T-helper 17 cell (primary cell): ENCODE results near the gene RPS6KA2. TPM values are rescaled to one million over a fixed set of nuclear protein-coding genes. Genes with fewer than 3 reads are reported as not detected.
A peak's percentile ranks its signal among the peaks of the same experiment; 100 is the strongest.
"Not testable (repeated sequence)": the region's sequence is repeated elsewhere in the genome, so short reads cannot be mapped to it uniquely, and the experiment has no call there.

Source experiments
- ATAC-seq: fragments of 150-1000 bp; cut with Tn5 transposase; 2 replicates; pipeline ENCODE4 v1.10.0; 2021; ENCODE audit warnings: mild to moderate bottlenecking, moderate library complexity
- DNase-seq, 3 donors: peaks; one replicate each; pipeline versions ENCODE4 v3.0.0 to v3.0.0-alpha.2; 2020 to 2021
- H3K9me3 ChIP-seq: one replicate; pipeline ENCODE4 v1.7.0; 2013; ENCODE audit warnings: low read length, mild to moderate bottlenecking; ENCODE audit not compliant: control insufficient read depth, poor library complexity, severe bottlenecking
- H3K27ac Mint-ChIP-seq: one replicate; pipeline ENCODE4 v1.8.0; 2022; ENCODE audit warnings: mild to moderate bottlenecking, moderate library complexity, mixed read lengths
- H3K27me3 Mint-ChIP-seq: one replicate; pipeline ENCODE4 v1.8.0; 2022; ENCODE audit warnings: mixed read lengths
- H3K36me3 Mint-ChIP-seq: one replicate; pipeline ENCODE4 v1.8.0; 2022; ENCODE audit warnings: low read depth, mixed read lengths
- H3K4me1 Mint-ChIP-seq: one replicate; pipeline ENCODE4 v1.8.0; 2022; ENCODE audit warnings: mild to moderate bottlenecking, mixed read lengths
- H3K4me3 Mint-ChIP-seq: one replicate; pipeline ENCODE4 v1.8.0; 2022; ENCODE audit warnings: mild to moderate bottlenecking, moderate library complexity, mixed read lengths
- total RNA-seq, 4 donors: library from RNA in 2 of 4; stranded (reverse) in 2 of 4; gene quantifications; one replicate each; pipeline ENCODE4 v1.2.3 and lab custom pipeline; 2022 to 2026

RPS6KA2 gene
- total RNA-seq, 2 donors from 2014 or later: 3.3 to 5.9 TPM

DNA sequence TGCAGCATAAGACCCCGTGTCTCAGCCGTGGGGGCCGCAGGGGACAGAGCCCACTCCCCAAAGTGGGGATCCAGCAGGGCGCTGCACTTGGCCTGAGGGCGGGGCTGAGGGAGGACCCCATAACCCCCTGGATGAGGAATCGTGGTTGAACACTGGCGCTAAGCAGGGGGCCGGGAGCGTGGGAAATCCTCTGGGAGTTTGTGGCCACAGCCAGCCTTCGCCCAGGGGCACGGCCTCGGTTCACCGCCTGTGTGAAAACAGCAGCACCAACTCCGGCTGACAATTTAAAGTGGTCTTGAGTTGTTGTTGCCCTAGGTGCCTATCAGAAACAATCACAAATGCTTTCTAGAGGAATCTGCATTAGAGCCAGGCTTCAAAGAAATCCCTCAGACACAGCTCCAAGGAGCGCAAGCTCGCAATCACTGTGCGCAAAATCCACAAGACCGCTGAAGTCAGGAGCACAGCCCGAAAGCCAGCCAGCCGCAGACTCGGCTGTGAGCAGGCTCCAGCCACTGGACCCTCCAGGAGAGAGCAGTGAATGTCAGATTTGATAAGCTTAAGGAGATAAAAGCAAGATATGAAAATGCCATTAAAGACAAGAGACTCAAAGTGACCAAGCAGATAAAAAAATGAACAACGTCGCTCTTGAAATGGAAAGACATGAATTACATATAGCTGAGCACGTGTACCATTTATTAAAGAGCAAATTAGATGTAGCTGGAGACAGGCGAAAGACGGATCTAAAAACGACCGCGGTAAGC, 10.9 kb upstream of the RPS6KA2 start:
- H3K9me3 ChIP-seq: no peaks in the 10 kb centered on the region
- DNase-seq (no peak), ATAC-seq (no peak)
- peaks cover 22% of the 10 kb centered on the region for H3K4me1 Mint-ChIP-seq
- peak overlapping the region; percentile 6 for H3K27ac Mint-ChIP-seq
- H3K36me3 Mint-ChIP-seq: peaks cover 9% of the 10 kb centered on the region
- peaks cover 57% of the 10 kb centered on the region for H3K27me3 Mint-ChIP-seq
- H3K4me3 Mint-ChIP-seq: no peak overlapping the region

- peaks cover 25% of the 10 kb centered on the region for H3K4me1 Mint-ChIP-seq
- ATAC-seq (no peak), DNase-seq (no peak)
- no peaks in the 10 kb centered on the region for H3K9me3 ChIP-seq
- H3K27ac Mint-ChIP-seq: no peak overlapping the region
- H3K27me3 Mint-ChIP-seq: peaks cover 67% of the 10 kb centered on the region
- no peak overlapping the region for H3K4me3 Mint-ChIP-seq
- H3K36me3 Mint-ChIP-seq: peaks cover 12% of the 10 kb centered on the region
Observed at GRCh38 chr6:166636934-166637333, 9.9 kb upstream of the RPS6KA2 start.

GRCh38 chr6:166636191-166636933, 9.3 kb upstream of the RPS6KA2 start:
- Mint-ChIP-seq H3K27ac (no peak overlapping the region), H3K27me3 (peaks cover 73% of the 10 kb centered on the region), H3K36me3 (peaks cover 12% of the 10 kb centered on the region), H3K4me1 (peaks cover 26% of the 10 kb centered on the region), H3K4me3 (no peak overlapping the region)
- no peak for ATAC-seq
- no peak for DNase-seq
- no peaks in the 10 kb centered on the region for H3K9me3 ChIP-seq

DNA sequence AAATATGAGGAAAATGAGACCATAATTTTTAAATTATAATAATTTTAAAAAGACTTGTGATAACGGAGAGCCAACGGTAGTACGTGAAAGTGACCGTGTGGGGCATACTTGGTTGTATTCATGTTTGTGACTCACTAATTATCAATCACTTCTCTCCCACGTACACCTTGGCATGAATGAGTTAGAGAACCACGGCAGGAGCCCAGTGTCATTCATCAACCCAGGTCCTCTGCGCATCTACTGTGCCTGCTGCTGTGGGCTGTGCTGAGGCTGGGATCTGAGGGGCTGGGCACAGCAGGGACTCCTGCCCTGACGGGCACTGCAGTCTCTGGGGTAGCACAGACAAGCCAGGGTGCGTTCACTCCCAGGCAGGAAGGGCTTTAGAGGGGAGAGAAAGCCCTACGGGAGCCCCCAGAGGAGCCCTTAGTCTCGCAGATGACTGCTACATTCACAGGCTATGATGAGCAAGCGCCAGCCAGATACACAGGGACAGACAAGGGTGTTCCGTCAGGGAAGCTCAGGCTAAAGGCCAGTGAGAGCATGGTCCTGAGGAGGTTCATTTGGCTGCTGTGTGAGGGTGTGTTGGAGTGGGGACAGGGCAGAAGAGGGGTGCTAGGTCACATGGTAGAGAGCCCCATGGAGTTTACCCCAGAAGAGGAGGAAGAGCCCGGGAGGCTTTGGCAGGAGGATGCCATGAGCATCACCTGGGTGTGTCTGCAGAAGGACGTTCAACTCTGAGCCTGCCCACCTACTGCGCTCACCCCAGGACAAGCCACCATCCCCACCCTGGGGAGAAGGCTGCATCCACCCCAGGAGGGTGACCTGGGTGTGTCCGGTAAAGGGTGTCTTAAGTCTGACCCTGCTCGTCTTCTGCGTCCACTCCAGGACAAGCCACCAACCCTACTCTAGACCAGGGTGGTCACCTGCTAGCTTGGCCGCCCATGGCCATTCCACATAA, 8.2 kb upstream of the RPS6KA2 start:
- no peak overlapping the region for H3K4me3 Mint-ChIP-seq
- peaks cover 68% of the 10 kb centered on the region for H3K27me3 Mint-ChIP-seq
- H3K27ac Mint-ChIP-seq: no peak overlapping the region
- no peaks in the 10 kb centered on the region for H3K9me3 ChIP-seq
- DNase-seq: no peak
- H3K4me1 Mint-ChIP-seq: peaks cover 23% of the 10 kb centered on the region
- H3K36me3 Mint-ChIP-seq: peaks cover 10% of the 10 kb centered on the region
- no peak for ATAC-seq

DNA sequence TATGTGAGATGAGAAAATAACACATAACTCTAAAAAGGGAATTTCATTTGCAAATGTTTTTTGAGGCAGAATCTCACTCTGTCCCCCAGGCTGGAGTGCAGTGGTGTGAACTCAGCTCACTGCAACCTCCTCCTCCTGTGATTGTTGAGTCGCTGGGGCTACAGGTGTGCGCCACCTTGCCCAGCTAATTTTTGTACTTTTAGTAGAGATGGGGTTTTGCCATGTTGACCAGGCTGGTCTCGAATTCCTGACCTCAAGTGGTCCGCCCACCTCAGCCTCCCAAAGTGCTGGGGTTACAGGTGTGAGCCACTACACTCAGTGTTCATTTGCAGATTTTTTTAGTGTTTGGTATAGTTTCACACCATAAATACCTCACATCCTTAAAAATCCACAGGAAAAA, 7.5 kb upstream of the RPS6KA2 start:
- not testable (repeated sequence) for H3K36me3 Mint-ChIP-seq, DNase-seq, H3K4me3 Mint-ChIP-seq, H3K27ac Mint-ChIP-seq, H3K9me3 ChIP-seq, ATAC-seq
- H3K27me3 Mint-ChIP-seq: peaks cover 66% of the 10 kb centered on the region
- peaks cover 19% of the 10 kb centered on the region for H3K4me1 Mint-ChIP-seq

GRCh38 chr6:166633732-166634535, 6.9 kb upstream of the RPS6KA2 start:
- ATAC-seq: no peak
- H3K9me3 ChIP-seq: no peaks in the 10 kb centered on the region
- Mint-ChIP-seq H3K36me3 (peaks cover 10% of the 10 kb centered on the region), H3K27ac (no peak overlapping the region), H3K27me3 (peaks cover 65% of the 10 kb centered on the region), H3K4me3 (no peak overlapping the region), H3K4me1 (peaks cover 16% of the 10 kb centered on the region)
- no peak for DNase-seq

DNA sequence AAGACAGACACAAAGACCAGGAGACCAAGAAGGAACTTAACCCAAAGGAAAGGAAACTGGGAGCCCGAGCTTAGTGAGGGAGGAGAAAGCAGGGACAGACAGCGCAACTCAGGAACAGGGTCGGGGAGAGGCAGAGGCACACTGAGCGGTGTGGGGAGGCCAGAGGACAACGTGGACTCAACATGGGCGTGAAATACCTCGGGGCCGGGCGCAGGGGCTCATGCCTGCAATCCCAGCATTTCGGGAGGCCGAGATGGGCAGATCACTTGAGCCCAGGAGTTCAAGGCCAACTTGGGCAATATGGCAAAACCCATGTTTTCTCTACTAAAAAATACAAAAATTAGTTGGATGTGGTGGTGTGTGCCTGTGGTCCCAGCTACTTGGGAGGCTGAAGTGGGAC, 5.7 kb upstream of the RPS6KA2 start:
- Mint-ChIP-seq H3K36me3 (peaks cover 7% of the 10 kb centered on the region), H3K4me3 (no peak overlapping the region), H3K4me1 (peaks cover 20% of the 10 kb centered on the region), H3K27ac (no peak overlapping the region), H3K27me3 (peaks cover 55% of the 10 kb centered on the region)
- H3K9me3 ChIP-seq: no peaks in the 10 kb centered on the region
- no peak for ATAC-seq
- DNase-seq: no peak

- H3K27ac Mint-ChIP-seq: no peak overlapping the region
- peaks cover 7% of the 10 kb centered on the region for H3K36me3 Mint-ChIP-seq
- H3K4me1 Mint-ChIP-seq: peaks cover 26% of the 10 kb centered on the region
- H3K9me3 ChIP-seq: no peaks in the 10 kb centered on the region
- no peak for ATAC-seq
- no peak overlapping the region for H3K4me3 Mint-ChIP-seq
- no peak for DNase-seq
- peaks cover 45% of the 10 kb centered on the region for H3K27me3 Mint-ChIP-seq
Observed at GRCh38 chr6:166630462-166630861, 3.4 kb upstream of the RPS6KA2 start.

- Mint-ChIP-seq H3K4me1 (peaks cover 29% of the 10 kb centered on the region), H3K36me3 (peaks cover 7% of the 10 kb centered on the region), H3K27me3 (peaks cover 43% of the 10 kb centered on the region), H3K4me3 (no peak overlapping the region), H3K27ac (no peak overlapping the region)
- H3K9me3 ChIP-seq: no peaks in the 10 kb centered on the region
- no peak for ATAC-seq
- no peak for DNase-seq
Observed at GRCh38 chr6:166629628-166630027, 2.6 kb upstream of the RPS6KA2 start.

- peak overlapping the region; percentile 16 for H3K27ac Mint-ChIP-seq
Observed at GRCh38 chr6:166627875-166628801, 1.1 kb upstream of the RPS6KA2 start.

GRCh38 chr6:166626177-166627032, 646 bp downstream of the RPS6KA2 start:
- H3K9me3 ChIP-seq: no peaks in the 10 kb centered on the region
- Mint-ChIP-seq H3K4me3 (peak overlapping the region; percentile 80), H3K4me1 (peaks cover 20% of the 10 kb centered on the region), H3K36me3 (no peaks in the 10 kb centered on the region), H3K27me3 (peaks cover 38% of the 10 kb centered on the region), H3K27ac (no peak overlapping the region)
- peak in 2 of 3 donors; percentile 11 to 13 for DNase-seq
- ATAC-seq: no peak

More at GRCh38 chr6:166627875-166628801, 1.1 kb upstream of the RPS6KA2 start:
- H3K4me1 Mint-ChIP-seq: peaks cover 24% of the 10 kb centered on the region
- DNase-seq (peak; percentile 40 to 68 (median 59)), ATAC-seq (peak; percentile 24)
- peak overlapping the region; percentile 93 for H3K4me3 Mint-ChIP-seq
- H3K36me3 Mint-ChIP-seq: peaks cover 3% of the 10 kb centered on the region
- H3K9me3 ChIP-seq: no peaks in the 10 kb centered on the region
- peaks cover 41% of the 10 kb centered on the region for H3K27me3 Mint-ChIP-seq
